Uterus (tissue), 4 donors: ENCODE measurements around the gene BBLN. TPM values are rescaled to one million over a fixed set of nuclear protein-coding genes. Genes with fewer than 3 reads are reported as not detected.
A peak's percentile ranks its signal among the peaks of the same experiment; 100 is the strongest.

Experiments
- DNase-seq, 2 donors: peaks; one replicate each; pipeline ENCODE4 v3.0.0-alpha.2; 2019 to 2020
- H3K27ac ChIP-seq, 2 donors: fragments of 200-600 bp; sonication (generic); 1 replicate in 1 of 2; 2 replicates in 1 of 2; pipeline ENCODE4 v1.5.1; 2016 to 2018
- H3K27me3 ChIP-seq, 2 donors: fragments of 200-600 bp; sonication (generic); one replicate each; pipeline ENCODE4 v1.5.1; 2018 to 2019; ENCODE audit warnings: control low read depth in 1 of 2
- H3K36me3 ChIP-seq, 2 donors: fragments of 200-600 bp; sonication (generic); one replicate each; pipeline ENCODE4 v1.5.1; 2019; ENCODE audit warnings: control low read depth in 1 of 2
- H3K4me1 ChIP-seq, 2 donors: fragments of 200-600 bp; sonication (generic); one replicate each; pipeline ENCODE4 v1.5.1; 2018 to 2019; ENCODE audit warnings: control low read depth in 1 of 2
- H3K4me3 ChIP-seq, 2 donors: fragments of 200-600 bp; sonication (generic); 1 replicate in 1 of 2; 2 replicates in 1 of 2; pipeline ENCODE4 v1.5.1; 2018 to 2019; ENCODE audit warnings: mild to moderate bottlenecking in 1 of 2
- H3K9me3 ChIP-seq, 2 donors: fragments of 200-600 bp; sonication (generic); one replicate each; pipeline ENCODE4 v1.5.1; 2019; ENCODE audit warnings: control low read depth in 1 of 2
- CTCF ChIP-seq, 4 experiments: fragments of 200-600 bp in 2 of 4; fragments of 450-650 bp in 2 of 4; sonication (generic) in 2 of 4; IDR thresholded peaks; one replicate each; pipeline ENCODE4 v1.5.1; 2016 to 2019; ENCODE audit warnings: antibody characterized with exemption in 4 of 4, mild to moderate bottlenecking in 2 of 4, moderate library complexity in 1 of 4
- POLR2A ChIP-seq, 2 donors: fragments of 450-650 bp; IDR thresholded peaks; one replicate each; pipeline ENCODE4 v1.6.1; 2016; ENCODE audit warnings: antibody characterized with exemption in 2 of 2, mild to moderate bottlenecking in 1 of 2, moderate library complexity in 1 of 2
- intact Hi-C: fragments of 100-400 bp; cut with DNase I; formaldehyde crosslinking; loops from one replicate; pipeline ENCODE4 v1.15.1; 2023; ENCODE audit warnings: low total_unique reads
- total RNA-seq, 4 donors: library from RNA; depleted of rRNA in 3 of 4; stranded (reverse); fragments of >200 nt in 3 of 4; gene quantifications; one replicate each; pipeline versions ENCODE4 v1.1.0 to v1.2.4, GENCODE V29; 2014 to 2023
- donor health status: DM: yes; HTN: yes; CAD: no.

Gene BBLN
- total RNA-seq, 4 donors from 2014 or later, result 31.3 to 198 (median 96.0) TPM

DNA sequence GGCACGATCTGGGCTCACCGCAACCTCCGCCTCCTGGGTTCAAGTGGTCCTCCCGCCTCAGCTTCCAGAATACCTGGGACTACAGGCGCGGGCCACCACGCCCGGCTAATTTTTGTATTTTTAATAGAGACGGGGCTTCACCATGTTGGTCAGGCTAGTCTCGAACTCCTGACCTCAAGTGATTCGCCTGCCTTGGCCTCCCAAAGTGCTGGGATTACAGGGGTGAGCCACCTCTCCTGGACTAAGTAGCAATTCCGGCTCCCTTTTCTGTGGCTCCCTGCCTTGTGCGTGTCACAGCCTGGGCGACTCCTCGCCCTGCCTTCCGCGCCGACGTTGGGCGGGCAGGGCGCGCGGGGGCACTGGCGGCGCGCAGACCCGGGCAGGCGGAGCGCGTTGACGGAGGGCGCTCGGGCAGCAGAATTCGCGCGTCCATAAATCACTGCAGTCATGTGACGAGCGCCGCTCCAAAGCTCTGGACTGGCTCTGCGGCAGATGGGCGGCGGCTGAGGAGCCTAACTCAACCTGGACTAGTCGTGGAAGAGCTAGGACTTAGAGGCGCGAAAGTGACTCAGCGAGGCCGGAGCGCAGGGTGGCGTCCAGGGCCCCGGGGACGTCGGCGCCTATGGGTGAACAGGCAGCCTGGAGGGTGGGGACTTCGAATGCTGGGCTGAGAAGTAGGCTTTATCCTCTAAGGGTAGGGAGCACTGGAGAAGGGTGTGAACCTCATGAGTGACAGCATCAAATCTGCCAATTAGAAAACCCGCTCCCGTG lies 32.7 kb downstream of the BBLN start:
- peak overlapping the region; percentile 89 to 91 for H3K27ac ChIP-seq
- H3K4me3 ChIP-seq, result peak overlapping the region; percentile 85 to 89
- no peaks in the 10 kb centered on the region for H3K27me3 ChIP-seq
- H3K9me3 ChIP-seq, result no peaks in the 10 kb centered on the region
- intact Hi-C loops, result no loop called here
- peak in 3 of 4 experiments; percentile 7 to 64 (median 40) for TF ChIP-seq CTCF (IDR thresholded peaks at IDR 0.05)
- TF ChIP-seq POLR2A (IDR thresholded peaks at IDR 0.05), result peak in 1 of 2 donors; percentile 53
- DNase-seq, result peak; percentile 85
- H3K36me3 ChIP-seq, result no peaks in the 10 kb centered on the region
- H3K4me1 ChIP-seq, result peaks cover 0 to 6% of the 10 kb centered on the region in 2 donors

DNA sequence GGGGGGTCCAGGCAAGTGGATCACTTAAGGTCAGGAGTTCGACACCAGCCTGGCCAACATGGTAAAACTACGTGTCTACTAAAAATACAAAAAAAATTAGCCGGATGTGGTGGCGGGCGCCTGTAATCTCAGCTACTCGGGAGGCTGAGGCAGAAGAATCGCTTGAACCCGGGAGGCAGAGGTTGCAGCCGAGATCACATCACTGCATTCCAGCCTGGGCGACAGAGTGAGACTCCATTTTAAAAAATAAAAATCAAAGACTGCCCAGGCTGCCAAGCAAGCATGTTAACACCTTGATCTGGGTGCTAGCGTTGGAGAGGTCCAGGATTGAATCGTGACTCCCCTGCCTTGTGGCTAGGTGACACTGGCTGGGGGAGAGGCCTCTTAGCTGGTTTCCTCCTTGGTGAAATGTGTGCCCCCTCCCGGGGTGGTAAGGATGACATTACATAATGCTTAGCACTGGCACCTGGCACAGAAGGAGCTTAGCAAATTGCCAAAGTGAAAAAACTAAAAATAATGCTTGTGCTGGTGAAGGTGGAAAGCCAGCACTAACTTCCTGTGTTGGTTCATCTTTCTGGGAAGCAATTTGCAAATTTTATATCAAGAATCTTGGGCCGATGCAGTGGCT lies 33.5 kb downstream of the BBLN start:
- Histone ChIP-seq H3K27ac (peak overlapping the region; percentile 89 to 91), H3K4me3 (no peak overlapping the region), H3K36me3 (no peaks in the 10 kb centered on the region), H3K4me1 (peaks cover 0 to 6% of the 10 kb centered on the region in 2 donors), H3K27me3 (no peaks in the 10 kb centered on the region), H3K9me3 (no peaks in the 10 kb centered on the region)
- DNase-seq, result no peak
- no peak for TF ChIP-seq CTCF (IDR thresholded peaks at IDR 0.05)
- no peak for TF ChIP-seq POLR2A (IDR thresholded peaks at IDR 0.05)
- intact Hi-C loops, result no loop called here

DNA sequence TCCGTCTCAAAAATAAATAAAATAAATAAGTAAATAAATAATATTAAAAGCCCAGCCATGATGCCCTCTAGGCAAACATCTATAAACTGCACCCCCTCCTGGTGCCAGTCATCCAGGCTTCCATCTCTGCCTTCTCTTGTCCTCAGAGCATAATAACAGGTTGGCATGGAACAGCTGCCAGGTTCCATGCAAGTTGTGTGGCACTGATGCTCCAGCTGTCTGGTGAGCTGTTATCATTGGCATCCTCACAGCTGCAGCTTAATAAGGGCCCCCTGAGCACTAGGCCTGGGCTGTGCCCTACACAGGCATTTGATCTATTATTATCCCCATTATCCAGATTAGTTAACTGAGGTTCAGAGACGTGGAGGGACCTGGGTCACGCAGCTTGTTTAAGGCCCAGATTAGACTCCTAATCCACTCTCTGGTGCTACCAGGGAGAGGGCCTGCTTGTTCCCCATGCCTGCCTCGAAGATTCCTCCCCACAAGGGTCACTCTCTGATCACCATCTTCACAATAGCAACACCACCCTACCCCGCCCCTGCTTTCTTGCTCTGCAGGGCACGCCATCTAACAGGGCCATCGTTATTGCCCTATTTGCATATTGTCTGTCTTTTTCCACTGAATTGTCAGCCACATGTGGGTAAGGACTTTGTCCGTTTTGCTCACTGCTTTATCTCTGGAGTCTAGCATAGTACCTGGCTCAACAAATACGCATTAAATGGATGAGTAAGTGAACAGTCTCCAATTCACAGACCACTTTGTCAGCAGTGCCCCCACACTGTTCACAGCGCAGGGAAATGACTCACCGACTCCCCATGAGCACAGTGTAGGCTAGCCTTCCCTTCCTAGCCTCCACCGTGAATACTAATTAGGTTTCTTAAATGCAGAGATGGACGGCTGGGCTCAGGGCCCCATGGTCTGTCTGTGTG lies 41.6 kb downstream of the BBLN start:
- no peak for DNase-seq
- intact Hi-C loops, result no loop called here
- H3K36me3 ChIP-seq, result no peaks in the 10 kb centered on the region
- TF ChIP-seq CTCF (IDR thresholded peaks at IDR 0.05), result no peak
- TF ChIP-seq POLR2A (IDR thresholded peaks at IDR 0.05), result no peak
- peaks cover 0 to 8% of the 10 kb centered on the region in 2 donors for H3K4me1 ChIP-seq
- H3K27me3 ChIP-seq, result no peaks in the 10 kb centered on the region
- no peak overlapping the region for H3K27ac ChIP-seq
- no peaks in the 10 kb centered on the region for H3K9me3 ChIP-seq
- H3K4me3 ChIP-seq, result no peak overlapping the region

DNA sequence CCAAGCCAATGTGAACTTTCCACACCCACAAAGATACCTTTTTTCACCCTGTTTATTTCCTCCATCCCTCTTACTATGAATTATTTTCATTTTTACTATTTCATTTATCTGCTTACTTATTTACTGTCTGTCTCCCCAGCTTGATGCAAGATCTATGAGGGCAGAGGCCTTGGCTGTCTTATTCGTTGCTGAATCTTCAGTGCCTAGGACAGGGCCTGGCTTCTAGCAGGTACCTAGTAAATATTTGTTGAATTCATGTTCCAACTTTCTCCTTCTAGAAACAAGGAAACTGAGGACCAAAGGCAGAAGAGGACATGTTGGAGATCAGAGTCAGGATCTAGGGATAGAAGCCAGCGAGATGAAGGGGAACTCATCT lies 42.6 kb downstream of the BBLN start:
- peak overlapping the region in 1 of 2 donors; percentile 31 for H3K27ac ChIP-seq
- H3K9me3 ChIP-seq, result no peaks in the 10 kb centered on the region
- peaks cover 0 to 8% of the 10 kb centered on the region in 2 donors for H3K4me1 ChIP-seq
- no peaks in the 10 kb centered on the region for H3K27me3 ChIP-seq
- no peaks in the 10 kb centered on the region for H3K36me3 ChIP-seq
- TF ChIP-seq POLR2A (IDR thresholded peaks at IDR 0.05) (no peak), CTCF (IDR thresholded peaks at IDR 0.05) (no peak)
- no peak overlapping the region for H3K4me3 ChIP-seq
- DNase-seq, result no peak
- intact Hi-C loops, result no loop called here
